GM21367 (cell line): ENCODE data around the gene FLYWCH1.

ENCODE experiments used
- ATAC-seq: cut with Tn5 transposase; IDR thresholded peaks from one replicate; pipeline ENCODE4 v1.9.1; 2021; ENCODE audit not compliant: unreplicated experiment

The FLYWCH1 gene, protein sequence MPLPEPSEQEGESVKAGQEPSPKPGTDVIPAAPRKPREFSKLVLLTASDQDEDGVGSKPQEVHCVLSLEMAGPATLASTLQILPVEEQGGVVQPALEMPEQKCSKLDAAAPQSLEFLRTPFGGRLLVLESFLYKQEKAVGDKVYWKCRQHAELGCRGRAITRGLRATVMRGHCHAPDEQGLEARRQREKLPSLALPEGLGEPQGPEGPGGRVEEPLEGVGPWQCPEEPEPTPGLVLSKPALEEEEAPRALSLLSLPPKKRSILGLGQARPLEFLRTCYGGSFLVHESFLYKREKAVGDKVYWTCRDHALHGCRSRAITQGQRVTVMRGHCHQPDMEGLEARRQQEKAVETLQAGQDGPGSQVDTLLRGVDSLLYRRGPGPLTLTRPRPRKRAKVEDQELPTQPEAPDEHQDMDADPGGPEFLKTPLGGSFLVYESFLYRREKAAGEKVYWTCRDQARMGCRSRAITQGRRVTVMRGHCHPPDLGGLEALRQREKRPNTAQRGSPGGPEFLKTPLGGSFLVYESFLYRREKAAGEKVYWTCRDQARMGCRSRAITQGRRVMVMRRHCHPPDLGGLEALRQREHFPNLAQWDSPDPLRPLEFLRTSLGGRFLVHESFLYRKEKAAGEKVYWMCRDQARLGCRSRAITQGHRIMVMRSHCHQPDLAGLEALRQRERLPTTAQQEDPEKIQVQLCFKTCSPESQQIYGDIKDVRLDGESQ

DNA sequence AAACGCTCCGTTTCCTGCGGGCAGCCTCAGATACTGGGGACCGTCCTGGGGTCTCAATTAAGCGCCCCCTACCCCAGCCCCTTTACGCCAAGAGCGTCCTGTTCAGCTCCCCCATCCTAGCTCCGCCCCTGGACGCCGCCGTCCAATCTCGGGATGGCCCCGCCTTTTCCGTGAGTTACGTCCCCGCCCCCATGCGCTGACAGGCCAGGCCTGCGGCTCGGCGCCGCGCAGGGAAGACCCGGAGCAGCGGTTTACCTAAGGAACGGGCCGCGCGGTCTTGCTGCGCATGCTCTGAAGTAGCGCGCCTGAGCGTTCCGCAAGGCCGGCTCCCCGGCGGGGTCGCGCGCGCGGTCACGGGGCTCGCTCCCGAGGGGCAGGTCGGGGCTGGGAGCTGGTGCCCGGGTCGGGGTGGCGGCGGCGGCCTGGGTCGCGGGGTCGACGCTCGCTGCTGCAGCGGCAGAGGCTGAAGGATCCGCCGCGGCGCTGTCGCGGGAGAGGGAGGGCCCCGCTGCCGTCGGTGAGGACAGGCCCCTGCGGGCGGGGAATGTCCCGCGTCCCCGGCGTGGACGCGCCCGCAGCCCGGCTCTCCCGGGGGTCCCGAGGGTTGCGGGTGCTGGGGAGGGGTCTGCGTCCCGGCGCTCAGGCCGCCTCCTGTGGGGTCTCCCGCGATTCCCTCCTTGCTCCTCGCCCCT is at the start of gene FLYWCH1:
TSS of gene FLYWCH1 (plus strand) at position 294 of the 692 bp plus-strand sequence. CDS start 17,755 bp downstream, outside the sequence.
- ATAC-seq: peak; percentile 91

DNA sequence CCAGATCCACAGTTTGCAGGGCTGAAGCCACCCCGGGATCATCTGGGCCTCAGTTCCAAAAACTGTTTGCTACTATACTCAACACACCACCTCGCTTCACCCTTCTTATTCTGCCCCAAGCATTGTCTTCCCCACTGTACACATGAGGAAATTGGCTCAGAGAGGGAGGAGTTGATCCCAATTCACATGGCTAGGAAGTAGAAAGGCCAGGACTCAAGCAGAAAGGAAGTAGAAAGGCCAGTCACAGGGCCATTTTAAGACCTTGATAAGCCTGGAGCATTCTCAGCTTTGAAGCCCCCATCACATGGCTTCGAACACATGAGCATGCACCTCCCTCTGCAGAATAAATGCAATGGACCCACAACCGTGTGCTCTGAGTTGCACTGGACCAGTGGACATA is 46.1 kb upstream of the FLYWCH1 start:
- ATAC-seq: no peak

DNA sequence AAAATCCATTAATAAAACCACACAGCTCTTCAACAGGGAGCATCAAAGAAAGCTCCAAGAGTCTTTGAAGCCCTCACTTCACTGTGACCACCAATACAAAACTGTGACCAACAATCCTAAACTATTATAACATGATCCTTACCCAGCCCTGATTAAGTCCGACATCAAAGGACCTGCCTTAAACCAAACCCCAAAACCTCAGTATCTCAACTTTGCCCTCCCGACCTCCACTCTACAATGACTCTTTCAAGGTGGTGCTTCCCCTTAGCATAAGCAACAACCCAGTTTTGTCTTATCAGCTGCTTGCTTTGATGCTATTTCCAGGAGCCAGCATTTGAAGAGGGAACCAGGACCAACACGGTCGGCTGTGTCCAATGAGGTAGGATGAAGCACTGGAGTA is 45.3 kb upstream of the FLYWCH1 start:
- ATAC-seq: no peak

DNA sequence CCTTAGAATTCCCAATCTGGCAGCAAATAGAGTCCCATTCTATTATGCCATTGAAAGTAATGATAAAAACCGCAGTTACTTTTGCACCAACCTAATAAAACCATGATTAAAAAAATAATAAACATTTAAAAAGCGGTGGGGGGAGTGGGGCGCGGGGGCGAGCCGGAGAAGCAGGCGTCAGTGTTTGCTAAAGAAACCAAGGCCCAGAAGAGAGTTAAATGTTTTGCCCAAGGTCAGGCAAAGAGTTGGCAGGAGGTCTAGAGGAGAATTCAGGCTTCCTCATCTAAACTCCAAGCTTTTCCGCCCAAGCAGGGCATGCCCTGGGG is 44.1 kb upstream of the FLYWCH1 start:
- no peak for ATAC-seq

DNA sequence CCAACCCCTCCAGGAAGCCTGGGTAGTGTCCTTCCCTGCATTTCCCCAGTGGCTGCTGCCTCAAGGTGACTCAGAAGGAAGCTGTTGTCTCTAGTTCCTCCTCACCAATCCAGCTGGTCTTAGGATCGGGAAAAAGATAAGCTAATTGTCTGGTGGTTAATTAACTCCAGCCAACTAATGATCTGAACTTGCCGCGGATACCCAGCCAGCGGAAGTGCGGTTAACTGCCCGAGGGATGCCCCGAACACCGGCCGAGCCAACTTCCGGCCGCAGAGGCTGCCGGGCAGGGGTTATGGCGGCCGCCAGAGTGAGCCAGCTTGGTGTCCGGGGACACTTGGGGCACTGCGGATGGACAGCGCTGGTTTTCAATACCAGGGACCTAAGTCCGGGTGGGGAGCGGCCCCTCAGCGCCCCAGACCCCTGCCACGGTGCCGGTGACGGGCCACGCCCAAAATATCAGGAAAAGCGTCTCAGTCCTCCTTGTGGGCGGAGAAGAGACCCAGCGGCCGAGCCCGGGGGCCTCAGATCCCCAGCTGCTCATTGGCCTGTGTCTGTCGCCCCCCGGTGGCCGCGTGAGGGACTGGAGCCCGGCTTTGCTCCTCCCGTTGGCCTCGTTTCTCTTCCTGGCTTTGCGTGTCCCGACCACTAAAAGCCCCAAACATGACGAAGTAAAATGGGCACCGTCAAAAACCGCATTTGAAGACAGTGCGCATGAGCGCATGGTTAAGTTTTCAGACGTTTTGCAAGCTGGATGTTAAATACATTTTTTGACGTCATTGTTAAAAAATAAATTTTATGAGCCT is 43.5 kb upstream of the FLYWCH1 start:
- ATAC-seq: peak; percentile 80

DNA sequence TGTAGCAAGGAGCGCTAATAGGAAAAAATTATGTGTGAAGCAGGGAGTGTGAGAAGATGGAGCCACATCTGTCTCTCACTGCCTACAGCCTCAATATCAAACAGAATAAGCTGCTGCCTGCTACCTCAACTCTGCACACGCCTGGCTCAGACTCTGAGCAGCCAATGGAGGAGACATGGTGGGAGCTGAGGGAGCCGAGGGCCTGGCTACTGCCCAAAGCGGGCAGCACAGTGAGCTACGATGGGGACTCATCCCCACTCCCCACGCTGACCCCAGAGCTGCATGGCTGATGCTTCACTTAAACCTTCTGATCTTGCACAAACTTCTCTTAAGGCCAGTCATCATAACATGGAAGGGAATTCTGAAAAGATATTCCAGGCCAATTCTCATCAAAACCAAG is 39.8 kb upstream of the FLYWCH1 start:
- ATAC-seq: no peak

DNA sequence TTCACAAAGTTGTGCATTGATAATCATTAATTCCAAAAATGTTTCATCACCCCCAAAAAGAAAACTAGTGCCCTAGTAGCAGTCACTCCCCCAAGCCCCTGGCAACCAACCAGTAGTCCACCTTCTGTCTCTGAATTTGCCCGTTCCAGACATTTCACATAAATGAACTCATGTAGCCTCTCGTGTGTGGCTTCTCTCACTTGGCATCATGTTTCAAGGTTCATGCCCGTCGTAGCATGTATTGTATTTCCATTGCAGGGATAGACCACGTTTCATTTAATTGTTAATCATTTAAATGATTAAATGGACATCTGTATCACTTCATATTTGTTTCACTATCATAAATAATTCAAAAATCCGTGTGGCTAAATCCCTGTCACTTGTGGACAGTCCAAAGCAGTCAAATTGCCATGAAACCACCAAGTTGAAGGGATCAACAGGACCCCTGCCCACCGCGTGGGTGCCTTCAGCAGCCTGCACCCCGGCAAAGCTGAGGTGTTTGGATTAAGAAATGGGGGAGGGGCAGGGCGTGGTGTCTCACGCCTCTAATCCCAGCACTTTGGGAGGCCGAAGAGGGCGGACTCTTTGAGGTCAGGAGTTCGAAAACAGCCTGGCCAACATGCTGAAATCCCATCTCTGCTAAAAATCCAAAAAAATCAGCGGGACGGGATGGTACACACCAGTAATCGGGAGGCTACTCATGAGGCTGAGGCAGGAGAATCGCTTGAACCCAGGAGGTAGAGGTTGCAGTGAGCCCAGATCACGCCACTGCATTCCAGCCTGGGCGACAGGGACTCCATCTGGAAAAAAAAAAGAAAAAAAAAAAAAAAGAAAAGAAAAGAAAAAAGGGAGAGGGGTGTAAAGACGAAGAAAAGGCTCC is 37.5 kb upstream of the FLYWCH1 start:
- ATAC-seq: no peak

DNA sequence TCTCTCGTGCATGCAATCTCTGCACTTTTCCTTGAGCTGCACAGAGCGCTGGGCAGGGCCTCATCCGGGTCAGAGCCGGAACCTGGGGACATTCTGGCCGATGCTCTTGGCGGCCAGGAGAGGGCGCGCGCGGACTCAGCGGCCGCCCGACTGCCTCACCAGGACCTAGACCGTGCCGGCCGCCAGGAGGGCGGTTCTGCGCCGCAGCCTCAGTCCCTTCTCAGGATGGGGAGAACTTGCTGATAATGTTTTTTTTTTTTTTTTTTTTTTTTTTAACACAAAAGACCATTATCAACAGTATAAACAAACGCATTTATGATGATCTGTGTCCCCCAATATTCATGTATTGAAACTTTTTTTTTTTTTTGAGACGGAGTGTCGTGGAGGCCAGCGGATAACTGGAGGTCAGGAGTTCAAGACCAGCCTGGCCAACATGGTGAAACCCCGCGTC is 36.8 kb upstream of the FLYWCH1 start:
- ATAC-seq: no peak

DNA sequence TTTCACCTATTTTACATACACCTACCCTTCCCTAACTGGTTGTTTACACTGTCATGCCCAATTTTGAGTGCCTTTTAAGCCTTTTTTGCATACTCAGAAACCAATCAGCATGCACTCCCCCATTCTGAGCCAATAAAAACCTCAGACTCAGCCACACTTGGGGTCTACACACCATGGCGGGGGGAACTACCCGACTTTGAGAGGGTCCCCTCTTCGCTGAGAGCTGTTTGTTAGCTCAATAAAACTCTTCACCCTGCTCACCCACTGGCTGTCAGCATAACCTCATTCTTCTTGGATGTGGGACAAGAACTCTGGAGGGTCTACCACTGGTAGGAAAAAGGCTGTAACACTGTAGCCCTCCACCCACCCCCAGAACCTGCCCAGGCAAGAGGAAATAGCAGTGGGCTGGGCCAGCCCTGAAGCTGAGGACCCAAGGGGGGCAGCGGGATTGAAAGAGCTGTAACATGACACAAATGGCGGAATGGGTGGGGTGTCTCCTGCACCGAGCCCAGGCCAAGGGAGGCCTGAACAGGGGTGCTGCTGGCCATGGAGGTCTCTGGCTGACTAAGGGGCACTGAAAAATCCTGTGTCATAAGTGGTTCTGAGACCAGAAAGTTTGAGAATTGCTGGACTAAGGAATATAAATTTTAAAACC is 31.8 kb upstream of the FLYWCH1 start:
- no peak for ATAC-seq

DNA sequence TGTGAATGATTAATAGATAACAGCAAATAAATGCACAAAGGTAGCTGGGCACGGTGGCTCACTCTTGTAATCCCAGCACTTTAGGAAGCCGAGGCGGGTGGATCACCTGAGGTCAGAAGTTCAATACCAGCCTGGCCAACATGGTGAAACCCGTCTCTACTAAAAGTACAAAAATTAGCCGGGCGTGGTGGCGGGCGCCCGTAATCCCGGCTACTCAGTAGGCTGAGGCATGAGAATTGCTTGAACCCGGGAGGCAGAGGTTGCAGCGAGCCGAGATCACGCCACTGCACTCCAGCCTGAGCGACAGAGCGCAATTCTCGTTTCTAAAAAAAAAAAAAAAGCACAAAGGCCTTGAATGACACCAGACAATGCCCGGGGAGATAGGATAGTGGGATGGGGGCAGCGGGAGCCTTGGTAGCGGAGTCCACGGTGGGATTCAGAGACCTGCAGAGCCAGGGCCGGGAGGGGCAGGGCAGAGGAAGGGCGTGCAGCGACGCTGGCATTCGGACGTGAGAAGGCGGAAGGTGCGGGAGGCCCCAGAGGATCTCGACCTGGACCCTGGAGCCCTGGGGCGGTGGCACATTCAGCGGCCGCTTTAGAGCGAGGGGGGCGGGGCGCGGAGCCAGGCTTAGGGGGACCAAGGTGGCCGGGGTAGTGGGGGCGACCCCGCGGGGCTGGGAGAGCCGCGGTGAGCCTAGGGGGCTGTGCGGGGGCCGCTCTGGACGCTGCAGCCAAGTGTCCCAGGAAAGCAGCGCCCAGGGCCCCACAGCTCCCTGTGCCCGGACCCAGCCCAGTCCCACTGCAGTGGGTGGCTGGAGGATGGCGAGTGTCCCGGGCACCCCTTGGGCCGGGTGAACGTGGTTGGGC is 29.7 kb upstream of the FLYWCH1 start:
- no peak for ATAC-seq

DNA sequence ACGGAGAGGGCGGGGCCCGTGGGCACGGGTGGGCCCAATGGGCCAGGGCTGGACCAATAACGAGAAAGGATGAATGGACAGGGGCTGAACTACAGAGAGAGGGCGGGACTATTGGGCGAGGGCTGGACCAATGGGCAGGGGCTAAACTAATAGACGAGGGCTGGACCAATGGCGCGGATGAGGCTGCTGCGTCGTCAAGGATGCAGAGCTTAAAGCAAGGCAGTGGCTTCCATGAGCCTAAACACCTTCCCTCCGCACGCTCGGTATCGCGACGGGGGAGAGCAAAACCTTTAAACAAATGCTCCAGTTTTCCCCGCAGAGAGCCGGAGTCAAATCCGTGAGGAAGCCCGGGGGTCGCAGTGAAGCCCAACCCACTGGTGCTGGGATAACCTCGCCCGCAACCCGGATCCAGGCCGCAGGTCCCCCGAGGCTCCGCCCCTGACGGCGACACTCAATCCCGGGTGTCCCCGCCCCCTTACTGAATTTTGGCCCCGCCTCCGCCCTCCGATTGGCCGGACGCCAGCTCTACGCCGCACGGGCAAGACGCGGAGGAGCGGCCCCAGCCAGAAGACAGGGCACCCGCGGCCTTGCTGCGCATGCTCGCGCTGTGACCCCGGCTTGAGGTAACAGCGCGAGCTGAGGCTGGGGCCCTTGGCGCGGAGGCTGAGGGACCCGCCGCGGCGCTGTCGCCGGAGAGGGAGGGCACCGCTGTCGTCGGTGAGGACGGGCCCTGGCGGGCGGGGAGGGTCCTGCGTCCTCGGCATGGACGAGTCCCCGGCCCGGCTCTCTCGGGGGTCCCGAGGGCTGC is 28.9 kb upstream of the FLYWCH1 start, which contains the start of gene FLYWCH2:
TSS of gene FLYWCH2 (plus strand) at position 566 of the 808 bp plus-strand sequence. CDS start 13,235 bp downstream, outside the sequence.
- ATAC-seq: peak; percentile 76

DNA sequence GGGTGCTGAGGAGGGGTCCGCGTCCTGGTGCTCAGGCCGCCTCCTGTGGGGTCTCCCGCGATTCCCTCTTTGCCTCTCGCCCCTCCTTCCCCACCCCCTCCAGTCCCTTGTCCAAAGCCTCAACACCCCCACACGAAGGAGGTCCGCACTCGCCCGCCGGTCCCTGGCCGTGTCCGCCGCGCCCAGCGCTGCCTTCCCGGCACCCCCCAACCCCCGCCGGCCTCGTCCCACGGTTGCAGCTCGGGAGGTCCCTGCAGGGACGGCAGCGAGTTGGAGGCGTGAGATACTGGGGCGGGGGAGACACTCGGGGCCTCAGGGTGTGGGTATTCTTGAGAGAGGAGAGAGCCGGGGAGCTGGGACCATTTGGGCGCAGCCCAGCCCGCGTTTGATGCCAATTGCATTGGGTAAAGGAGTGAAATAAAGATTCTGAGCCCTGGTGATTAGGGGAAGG is 28.2 kb upstream of the FLYWCH1 start:
- no peak for ATAC-seq

DNA sequence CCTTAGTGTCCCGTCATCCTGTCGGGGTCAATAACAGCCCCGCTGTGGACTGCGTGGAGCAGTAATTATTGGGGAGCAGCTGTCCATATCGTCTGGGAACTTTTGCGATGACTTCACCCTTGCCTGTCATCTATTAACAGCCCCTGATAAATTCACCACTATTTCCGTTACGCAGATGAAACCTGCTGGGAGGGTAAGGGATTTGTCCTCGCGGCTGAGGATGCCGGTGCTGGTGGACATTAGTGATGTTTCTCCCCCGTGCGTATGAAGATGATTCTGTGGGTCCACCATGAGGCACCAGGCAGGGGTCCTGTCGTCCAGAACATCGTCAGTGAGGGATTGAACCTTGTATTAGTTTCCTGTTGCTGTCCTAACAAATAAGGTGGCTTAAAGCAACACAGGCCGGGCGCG is 27.7 kb upstream of the FLYWCH1 start:
- ATAC-seq: no peak

DNA sequence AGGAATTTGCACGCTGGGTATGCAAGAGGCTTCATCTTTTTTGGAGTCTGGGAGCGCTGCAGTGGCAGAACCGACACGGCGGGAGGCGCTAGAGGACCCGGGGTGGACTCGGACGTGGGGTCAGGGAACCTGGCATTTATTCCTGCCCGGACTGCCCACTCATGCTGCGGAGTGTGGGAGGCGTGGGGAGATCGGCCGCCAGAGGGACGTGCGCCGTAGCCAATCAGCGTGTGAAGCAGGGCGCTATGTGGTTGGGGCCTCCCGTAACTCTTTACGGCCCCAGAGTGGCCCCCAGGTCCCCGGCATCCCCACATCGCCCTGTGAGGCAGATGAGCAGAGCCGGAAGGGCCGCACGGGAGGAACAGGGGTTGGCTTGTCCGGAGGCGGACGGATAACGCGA is 17.5 kb upstream of the FLYWCH1 start:
- ATAC-seq: no peak

DNA sequence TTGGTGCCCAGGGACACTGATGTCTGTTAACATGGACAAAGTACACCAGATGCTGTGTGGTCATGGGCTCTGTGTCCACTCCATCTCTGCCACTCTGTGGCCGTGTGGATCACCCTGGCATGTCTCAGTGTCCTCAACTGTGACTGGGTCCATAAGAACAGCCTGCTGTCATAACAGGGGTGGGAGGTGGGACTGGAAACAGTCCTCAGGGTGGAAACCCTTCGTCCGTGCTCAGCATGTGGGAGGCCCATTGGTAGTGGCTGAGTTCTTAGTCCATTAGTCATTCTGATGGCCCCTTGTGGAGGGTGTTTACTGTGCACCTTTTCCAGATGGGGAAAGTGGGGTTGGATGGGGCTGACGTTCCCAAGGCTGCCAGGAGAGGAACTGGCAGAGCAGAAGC is 15.9 kb upstream of the FLYWCH1 start:
- no peak for ATAC-seq

DNA sequence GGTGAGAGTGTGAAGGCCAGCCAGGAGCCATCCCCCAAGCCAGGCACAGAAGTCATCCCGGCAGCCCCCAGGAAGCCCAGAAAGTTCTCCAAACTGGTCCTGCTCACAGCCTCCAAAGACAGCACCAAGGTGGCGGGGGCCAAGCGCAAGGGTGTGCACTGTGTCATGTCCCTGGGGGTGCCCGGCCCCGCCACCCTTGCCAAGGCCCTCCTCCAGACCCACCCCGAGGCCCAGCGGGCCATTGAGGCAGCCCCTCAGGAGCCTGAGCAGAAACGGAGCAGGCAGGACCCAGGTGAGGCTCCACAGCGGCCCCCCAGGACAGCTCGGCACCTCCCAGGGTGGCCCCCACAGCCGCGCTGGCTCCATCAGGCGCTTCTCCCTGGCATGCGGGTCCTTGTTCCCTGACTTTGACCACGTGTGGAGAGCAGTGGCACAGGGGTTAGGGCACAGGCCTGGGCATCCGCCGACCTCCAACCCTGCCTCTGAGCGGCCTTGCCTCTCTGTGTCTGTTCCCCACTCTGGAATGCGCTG is 15.2 kb upstream of the FLYWCH1 start:
- no peak for ATAC-seq

DNA sequence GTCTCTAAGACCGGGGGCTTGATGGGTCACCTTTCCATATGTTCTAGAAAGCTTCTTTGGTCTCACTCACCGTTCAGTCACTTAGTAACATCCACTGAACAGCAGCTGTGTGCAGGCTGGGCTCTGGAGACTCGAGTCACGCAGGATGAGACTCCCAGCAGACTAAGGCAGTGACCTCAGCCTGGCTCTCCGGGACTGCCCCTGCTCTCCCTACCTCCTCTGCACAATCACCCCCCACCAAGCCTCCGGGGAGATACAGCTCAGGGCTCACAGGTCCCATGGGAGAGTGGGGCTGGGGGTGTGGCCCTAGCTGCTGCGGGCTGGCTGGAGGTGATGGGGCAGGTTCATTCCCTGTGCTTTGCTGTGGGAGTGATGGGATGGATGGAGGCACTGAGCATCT is 14.6 kb upstream of the FLYWCH1 start:
- no peak for ATAC-seq
